ENCODE data around the gene CHRNB2.

DNA sequence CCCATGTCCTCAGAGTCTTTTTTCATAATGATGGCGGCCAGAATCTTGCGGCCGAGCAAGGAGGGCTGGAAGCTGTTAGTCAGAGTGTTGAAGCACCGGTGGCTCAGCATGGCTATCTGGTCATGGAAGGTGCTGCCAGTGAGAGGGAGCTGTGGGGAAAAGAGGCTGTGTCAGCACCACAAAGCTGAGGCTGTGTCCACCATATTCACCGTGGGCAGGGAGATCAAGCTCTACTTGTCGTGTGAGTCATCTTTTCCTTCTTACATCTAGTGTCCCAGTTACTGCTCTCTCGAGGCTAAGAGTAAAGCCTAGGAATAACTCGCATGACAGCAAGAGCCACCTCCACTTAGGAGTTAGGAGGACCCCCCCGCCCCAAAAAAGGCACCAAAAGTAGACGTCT is 22.2 kb downstream of the CHRNB2 start:
- TF ChIP-seq, protein P1, sequence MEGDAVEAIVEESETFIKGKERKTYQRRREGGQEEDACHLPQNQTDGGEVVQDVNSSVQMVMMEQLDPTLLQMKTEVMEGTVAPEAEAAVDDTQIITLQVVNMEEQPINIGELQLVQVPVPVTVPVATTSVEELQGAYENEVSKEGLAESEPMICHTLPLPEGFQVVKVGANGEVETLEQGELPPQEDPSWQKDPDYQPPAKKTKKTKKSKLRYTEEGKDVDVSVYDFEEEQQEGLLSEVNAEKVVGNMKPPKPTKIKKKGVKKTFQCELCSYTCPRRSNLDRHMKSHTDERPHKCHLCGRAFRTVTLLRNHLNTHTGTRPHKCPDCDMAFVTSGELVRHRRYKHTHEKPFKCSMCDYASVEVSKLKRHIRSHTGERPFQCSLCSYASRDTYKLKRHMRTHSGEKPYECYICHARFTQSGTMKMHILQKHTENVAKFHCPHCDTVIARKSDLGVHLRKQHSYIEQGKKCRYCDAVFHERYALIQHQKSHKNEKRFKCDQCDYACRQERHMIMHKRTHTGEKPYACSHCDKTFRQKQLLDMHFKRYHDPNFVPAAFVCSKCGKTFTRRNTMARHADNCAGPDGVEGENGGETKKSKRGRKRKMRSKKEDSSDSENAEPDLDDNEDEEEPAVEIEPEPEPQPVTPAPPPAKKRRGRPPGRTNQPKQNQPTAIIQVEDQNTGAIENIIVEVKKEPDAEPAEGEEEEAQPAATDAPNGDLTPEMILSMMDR (IDR thresholded peaks at IDR 0.05): no peak
- no peak for TF ChIP-seq POLR2A (IDR thresholded peaks at IDR 0.05)

Data from prostate gland (tissue), 2 donors.